ENCODE measurements around the gene FANCB. TPM values are rescaled to one million over a fixed set of nuclear protein-coding genes. Genes with fewer than 3 reads are reported as not detected.

Gene FANCB
- total RNA-seq, 1 experiment from 2014 or later: 11.6 TPM

- POLR2A ChIA-PET (ENCODE audit: unreplicated experiment): no interaction called here
- BruUV-seq (replicated peaks): no TSS peak
Observed at GRCh38 chrX:14865201-14865600, 7.7 kb downstream of the FANCB start.

GRCh38 chrX:14864631-14865030, 8.2 kb downstream of the FANCB start:
- intact Hi-C loops (cut with micrococcal nuclease): no loop called here
- CTCF ChIA-PET: no interaction called here
- no peaks in the 10 kb centered on the region for H3K27me3 ChIP-seq (ENCODE audit: low read length)
- BruUV-seq (replicated peaks): no TSS peak
- H3K9ac ChIP-seq (ENCODE audit: low read length): no peak overlapping the region
- no peak overlapping the region for H3K4me2 ChIP-seq (ENCODE audit: low read length)
- no peak overlapping the region for H2AFZ ChIP-seq (ENCODE audit: low read length)
- H3K9me3 ChIP-seq (ENCODE audit: low read length): peaks cover 4% of the 10 kb centered on the region; the same call in 1 of the 2 replicates
- peaks cover 34% of the 10 kb centered on the region for H3K36me3 ChIP-seq (ENCODE audit: low read depth, low read length)
- H3F3A ChIP-seq (ENCODE audit: low read length, unreplicated experiment): no peaks in the 10 kb centered on the region
- H3K79me2 ChIP-seq (ENCODE audit: low read length): peaks cover 35% of the 10 kb centered on the region
- no peak overlapping the region for H3K27ac ChIP-seq (ENCODE audit: low read length)
- no peaks in the 10 kb centered on the region for H3K9me2 ChIP-seq (replicated peaks; ENCODE audit: low read length)
- 0 out of 2 replicates have a peak, but pooled peaks cover 2% of the 10 kb centered on the region for H3K4me1 ChIP-seq (ENCODE audit: insufficient read depth, low read length)
- DNase-seq: peak; percentile 25
- POLR2A ChIA-PET (ENCODE audit: unreplicated experiment): no interaction called here
- no peak for TF ChIP-seq CTCF (conservative IDR thresholded peaks at IDR 0.05; ENCODE audit: low read depth, low read length)
- no peak for TF ChIP-seq EZH2 (IDR thresholded peaks at IDR 0.05; ENCODE audit: low read length, unreplicated experiment)
- no peak for TF ChIP-seq EZH2phosphoT487 (IDR thresholded peaks at IDR 0.05; ENCODE audit: borderline replicate concordance, low read length)
- H4K20me1 ChIP-seq (ENCODE audit: low read length): no peaks in the 10 kb centered on the region
- ATAC-seq: no peak
- H3K4me3 ChIP-seq (ENCODE audit: low read length): no peak overlapping the region

More at GRCh38 chrX:14865201-14865600, 7.7 kb downstream of the FANCB start:
- Histone ChIP-seq H3K4me3 (ENCODE audit: low read length) (no peak overlapping the region), H2AFZ (ENCODE audit: low read length) (no peak overlapping the region), H3F3A (ENCODE audit: low read length, unreplicated experiment) (no peaks in the 10 kb centered on the region), H4K20me1 (ENCODE audit: low read length) (no peaks in the 10 kb centered on the region), H3K9ac (ENCODE audit: low read length) (no peak overlapping the region), H3K27ac (ENCODE audit: low read length) (no peak overlapping the region), H3K4me1 (ENCODE audit: insufficient read depth, low read length) (0 out of 2 replicates have a peak, but pooled peaks cover 3% of the 10 kb centered on the region), H3K27me3 (ENCODE audit: low read length) (no peaks in the 10 kb centered on the region), H3K36me3 (ENCODE audit: low read depth, low read length) (peaks cover 34% of the 10 kb centered on the region), H3K9me3 (ENCODE audit: low read length) (peaks cover 4% of the 10 kb centered on the region; the same call in 1 of the 2 replicates), H3K4me2 (ENCODE audit: low read length) (no peak overlapping the region), H3K9me2 (replicated peaks; ENCODE audit: low read length) (no peaks in the 10 kb centered on the region), H3K79me2 (ENCODE audit: low read length) (peaks cover 41% of the 10 kb centered on the region)
- ATAC-seq (no peak), DNase-seq (no peak)
- intact Hi-C loops (cut with micrococcal nuclease): no loop called here
- no peak for TF ChIP-seq EZH2 (IDR thresholded peaks at IDR 0.05; ENCODE audit: low read length, unreplicated experiment)
- TF ChIP-seq EZH2phosphoT487 (IDR thresholded peaks at IDR 0.05; ENCODE audit: borderline replicate concordance, low read length): no peak
- TF ChIP-seq CTCF (conservative IDR thresholded peaks at IDR 0.05; ENCODE audit: low read depth, low read length): no peak
- CTCF ChIA-PET: no interaction called here

GRCh38 chrX:14851526-14851925, 21.3 kb downstream of the FANCB start:
- ChIA-PET POLR2A (ENCODE audit: unreplicated experiment) (no interaction called here), CTCF (no interaction called here)
- Histone ChIP-seq H3K9me2 (replicated peaks; ENCODE audit: low read length) (no peaks in the 10 kb centered on the region), H4K20me1 (ENCODE audit: low read length) (no peaks in the 10 kb centered on the region), H2AFZ (ENCODE audit: low read length) (no peak overlapping the region), H3K27ac (ENCODE audit: low read length) (no peak overlapping the region), H3K9me3 (ENCODE audit: low read length) (no peaks in the 10 kb centered on the region), H3K4me1 (ENCODE audit: insufficient read depth, low read length) (peaks cover 12% of the 10 kb centered on the region), H3K4me2 (ENCODE audit: low read length) (no peak overlapping the region), H3K36me3 (ENCODE audit: low read depth, low read length) (peaks cover 8% of the 10 kb centered on the region), H3K9ac (ENCODE audit: low read length) (no peak overlapping the region), H3K4me3 (ENCODE audit: low read length) (no peak overlapping the region), H3K79me2 (ENCODE audit: low read length) (no peaks in the 10 kb centered on the region), H3F3A (ENCODE audit: low read length, unreplicated experiment) (no peaks in the 10 kb centered on the region), H3K27me3 (ENCODE audit: low read length) (no peaks in the 10 kb centered on the region)
- no peak for DNase-seq
- intact Hi-C loops (cut with micrococcal nuclease): no loop called here
- ATAC-seq: no peak
- BruUV-seq (replicated peaks): no TSS peak
- TF ChIP-seq CTCF (conservative IDR thresholded peaks at IDR 0.05; ENCODE audit: low read depth, low read length) (no peak), EZH2 (IDR thresholded peaks at IDR 0.05; ENCODE audit: low read length, unreplicated experiment) (no peak), EZH2phosphoT487 (IDR thresholded peaks at IDR 0.05; ENCODE audit: borderline replicate concordance, low read length) (no peak)

Measured in PC-3 (cell line).